GM03348 (cell line): ENCODE data around the gene CCDC158.
A peak's percentile ranks its signal among the peaks of the same experiment; 100 is the strongest.
"Not testable (repeated sequence)": the region's sequence is repeated elsewhere in the genome, so short reads cannot be mapped to it uniquely, and the experiment has no call there.

Experiments
- DNase-seq: peaks from one replicate; pipeline ENCODE4 v3.0.0; 2012; ENCODE audit warnings: low spot score

The CCDC158 gene

GRCh38 chr4:76373919-76374552, 46.9 kb downstream of the CCDC158 start:
- DNase-seq: no peak

GRCh38 chr4:76366737-76367136, 54.2 kb downstream of the CCDC158 start:
- no peak for DNase-seq

GRCh38 chr4:76365636-76366035, 55.3 kb downstream of the CCDC158 start:
- no peak for DNase-seq

GRCh38 chr4:76364763-76365162, 56.2 kb downstream of the CCDC158 start:
- no peak for DNase-seq

GRCh38 chr4:76363556-76364290, 57.2 kb downstream of the CCDC158 start:
- peak; percentile 9 for DNase-seq

- DNase-seq: no peak
Measured at GRCh38 chr4:76361689-76362412, 59.1 kb downstream of the CCDC158 start.

GRCh38 chr4:76359881-76360466, 61.0 kb downstream of the CCDC158 start:
- not testable (repeated sequence) for DNase-seq

GRCh38 chr4:76357981-76358380, 63.0 kb downstream of the CCDC158 start:
- no peak for DNase-seq

GRCh38 chr4:76354517-76355473, 66.1 kb downstream of the CCDC158 start:
- DNase-seq: no peak

- no peak for DNase-seq
Measured at GRCh38 chr4:76342803-76343202, 78.1 kb downstream of the CCDC158 start.

GRCh38 chr4:76342191-76342590, 78.8 kb downstream of the CCDC158 start:
- DNase-seq: no peak

- DNase-seq: peak; percentile 63
Measured at GRCh38 chr4:76341063-76341462, 79.9 kb downstream of the CCDC158 start.

GRCh38 chr4:76339364-76339763, 81.6 kb downstream of the CCDC158 start:
- DNase-seq: no peak

- no peak for DNase-seq
Measured at GRCh38 chr4:76334885-76335284, 86.1 kb downstream of the CCDC158 start.

GRCh38 chr4:76326515-76326914, 94.4 kb downstream of the CCDC158 start:
- no peak for DNase-seq

GRCh38 chr4:76325072-76325471, 95.9 kb downstream of the CCDC158 start:
- no peak for DNase-seq

GRCh38 chr4:76322236-76322635, 98.7 kb downstream of the CCDC158 start:
- DNase-seq: no peak

- DNase-seq: no peak
Measured at GRCh38 chr4:76316131-76316530, 104.8 kb downstream of the CCDC158 start.

GRCh38 chr4:76315267-76315918, 105.5 kb downstream of the CCDC158 start:
- no peak for DNase-seq

GRCh38 chr4:76313547-76313946, 107.4 kb downstream of the CCDC158 start:
- DNase-seq: no peak

- DNase-seq: no peak
Measured at GRCh38 chr4:76312457-76312856, 108.5 kb downstream of the CCDC158 start.
